MM.1S (cell line): ENCODE data around the gene NLE1.

Experiments
- CTCF ChIP-seq: fragments of 300-600 bp; sonication (generic); IDR thresholded peaks from 2 replicates; pipeline ENCODE4 v1.5.1; 2016; ENCODE audit warnings: antibody characterized with exemption, low read length, mixed read lengths
- EZH2 ChIP-seq: fragments of 300-600 bp; sonication (generic); optimal IDR thresholded peaks from 2 replicates; pipeline ENCODE3; 2017; ENCODE audit warnings: low read depth, mild to moderate bottlenecking, antibody characterized with exemption, low read length, mixed read lengths
- EZH2phosphoT487 ChIP-seq: fragments of 300-600 bp; sonication (generic); IDR thresholded peaks from 2 replicates; pipeline ENCODE4 v1.6.1; 2018; ENCODE audit warnings: antibody characterized with exemption, low read length

DNA sequence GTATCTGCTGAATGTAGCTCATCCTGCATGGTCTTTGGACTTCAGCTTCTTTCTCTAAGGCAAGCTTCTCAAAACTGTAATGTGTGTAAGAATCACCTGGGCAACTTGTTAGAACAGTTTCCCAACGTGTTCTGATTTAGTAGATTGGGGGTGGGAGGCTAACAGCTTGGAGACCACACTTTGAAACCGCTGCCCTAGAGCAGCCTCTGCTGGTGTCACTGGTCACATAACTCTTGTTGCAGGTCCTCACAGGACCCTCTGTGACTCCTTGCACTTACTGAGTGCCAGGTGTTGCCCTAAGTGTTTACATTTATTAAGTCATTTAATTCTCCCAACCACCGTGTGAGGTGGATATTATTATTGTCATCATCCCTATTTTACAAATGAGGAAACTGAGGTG is 42.2 kb upstream of the NLE1 start:
- TF ChIP-seq EZH2 (no peak), CTCF (no peak), EZH2phosphoT487 (no peak)
